Measurements from ENCODE around the gene ADAMTS2.

Gene ADAMTS2

GRCh38 chr5:179275381-179275878 lies 69.8 kb downstream of the ADAMTS2 start:
- TF ChIP-seq, protein P1, sequence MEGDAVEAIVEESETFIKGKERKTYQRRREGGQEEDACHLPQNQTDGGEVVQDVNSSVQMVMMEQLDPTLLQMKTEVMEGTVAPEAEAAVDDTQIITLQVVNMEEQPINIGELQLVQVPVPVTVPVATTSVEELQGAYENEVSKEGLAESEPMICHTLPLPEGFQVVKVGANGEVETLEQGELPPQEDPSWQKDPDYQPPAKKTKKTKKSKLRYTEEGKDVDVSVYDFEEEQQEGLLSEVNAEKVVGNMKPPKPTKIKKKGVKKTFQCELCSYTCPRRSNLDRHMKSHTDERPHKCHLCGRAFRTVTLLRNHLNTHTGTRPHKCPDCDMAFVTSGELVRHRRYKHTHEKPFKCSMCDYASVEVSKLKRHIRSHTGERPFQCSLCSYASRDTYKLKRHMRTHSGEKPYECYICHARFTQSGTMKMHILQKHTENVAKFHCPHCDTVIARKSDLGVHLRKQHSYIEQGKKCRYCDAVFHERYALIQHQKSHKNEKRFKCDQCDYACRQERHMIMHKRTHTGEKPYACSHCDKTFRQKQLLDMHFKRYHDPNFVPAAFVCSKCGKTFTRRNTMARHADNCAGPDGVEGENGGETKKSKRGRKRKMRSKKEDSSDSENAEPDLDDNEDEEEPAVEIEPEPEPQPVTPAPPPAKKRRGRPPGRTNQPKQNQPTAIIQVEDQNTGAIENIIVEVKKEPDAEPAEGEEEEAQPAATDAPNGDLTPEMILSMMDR (IDR thresholded peaks at IDR 0.05; ENCODE audit: poor library complexity, severe bottlenecking): no peak
- no peaks in the 10 kb centered on the region for H3K27me3 ChIP-seq (ENCODE audit: insufficient read depth, poor library complexity, severe bottlenecking)
- no peak overlapping the region for H3K27ac ChIP-seq (ENCODE audit: poor library complexity, severe bottlenecking)
- no peaks in the 10 kb centered on the region for H3K4me1 ChIP-seq (ENCODE audit: insufficient read depth, poor library complexity, severe bottlenecking)
- DNase-seq (ENCODE audit: low spot score): peak; percentile 59
- no peak overlapping the region for H3K4me3 ChIP-seq (ENCODE audit: severe bottlenecking)
- no peak for ATAC-seq (ENCODE audit: low read depth)
- H3K36me3 ChIP-seq (ENCODE audit: low read depth): no peaks in the 10 kb centered on the region
- H3K9me3 ChIP-seq (ENCODE audit: severe bottlenecking): peaks cover 8% of the 10 kb centered on the region

- H3K27ac ChIP-seq (ENCODE audit: poor library complexity, severe bottlenecking): no peak overlapping the region
- TF ChIP-seq, protein P1 (IDR thresholded peaks at IDR 0.05; ENCODE audit: poor library complexity, severe bottlenecking): no peak
- no peaks in the 10 kb centered on the region for H3K36me3 ChIP-seq (ENCODE audit: low read depth)
- DNase-seq (ENCODE audit: low spot score): peak; percentile 60
- no peak for ATAC-seq (ENCODE audit: low read depth)
- no peaks in the 10 kb centered on the region for H3K4me1 ChIP-seq (ENCODE audit: insufficient read depth, poor library complexity, severe bottlenecking)
- no peaks in the 10 kb centered on the region for H3K27me3 ChIP-seq (ENCODE audit: insufficient read depth, poor library complexity, severe bottlenecking)
- no peak overlapping the region for H3K4me3 ChIP-seq (ENCODE audit: severe bottlenecking)
- peaks cover 8% of the 10 kb centered on the region for H3K9me3 ChIP-seq (ENCODE audit: severe bottlenecking)
These were observed 70.6 kb downstream of the ADAMTS2 start for GRCh38 chr5:179274321-179275315.

- no peaks in the 10 kb centered on the region for H3K27me3 ChIP-seq (ENCODE audit: insufficient read depth, poor library complexity, severe bottlenecking)
- no peaks in the 10 kb centered on the region for H3K36me3 ChIP-seq (ENCODE audit: low read depth)
- DNase-seq (ENCODE audit: low spot score) (peak; percentile 42), ATAC-seq (ENCODE audit: low read depth) (no peak)
- TF ChIP-seq, protein P1 (IDR thresholded peaks at IDR 0.05; ENCODE audit: poor library complexity, severe bottlenecking): no peak
- H3K4me1 ChIP-seq (ENCODE audit: insufficient read depth, poor library complexity, severe bottlenecking): no peaks in the 10 kb centered on the region
- no peak overlapping the region for H3K4me3 ChIP-seq (ENCODE audit: severe bottlenecking)
- no peak overlapping the region for H3K27ac ChIP-seq (ENCODE audit: poor library complexity, severe bottlenecking)
- peaks cover 8% of the 10 kb centered on the region for H3K9me3 ChIP-seq (ENCODE audit: severe bottlenecking)
These were observed 71.7 kb downstream of the ADAMTS2 start for GRCh38 chr5:179273441-179274145.

GRCh38 chr5:179273073-179273435 lies 72.2 kb downstream of the ADAMTS2 start:
- no peak for ATAC-seq (ENCODE audit: low read depth)
- H3K27me3 ChIP-seq (ENCODE audit: insufficient read depth, poor library complexity, severe bottlenecking): no peaks in the 10 kb centered on the region

More at GRCh38 chr5:179273073-179273435, 72.2 kb downstream of the ADAMTS2 start:
- H3K27ac ChIP-seq (ENCODE audit: poor library complexity, severe bottlenecking): no peak overlapping the region
- H3K4me3 ChIP-seq (ENCODE audit: severe bottlenecking): no peak overlapping the region
- no peaks in the 10 kb centered on the region for H3K36me3 ChIP-seq (ENCODE audit: low read depth)
- no peak for DNase-seq (ENCODE audit: low spot score)
- H3K9me3 ChIP-seq (ENCODE audit: severe bottlenecking): peaks cover 8% of the 10 kb centered on the region
- no peaks in the 10 kb centered on the region for H3K4me1 ChIP-seq (ENCODE audit: insufficient read depth, poor library complexity, severe bottlenecking)
- TF ChIP-seq, protein P1 (IDR thresholded peaks at IDR 0.05; ENCODE audit: poor library complexity, severe bottlenecking): no peak

All from RWPE2 (cell line).